Hepatocyte (in vitro differentiated cells): ENCODE data around the gene DGKZ. TPM values are rescaled to one million over a fixed set of nuclear protein-coding genes. Genes with fewer than 3 reads are reported as not detected.

Experiments
- DNase-seq: peaks from one replicate; pipeline ENCODE4 v3.0.0-alpha.2; 2016; ENCODE audit warnings: low spot score
- H2AFZ ChIP-seq: fragments of 200-600 bp; sonication (generic); 2 replicates; pipeline ENCODE4 v1.6.0; 2016; ENCODE audit warnings: antibody characterized with exemption, mild to moderate bottlenecking
- H3K27ac ChIP-seq: fragments of 200-600 bp; sonication (generic); 2 replicates; pipeline ENCODE4 v1.5.1; 2016; ENCODE audit warnings: mild to moderate bottlenecking
- H3K27me3 ChIP-seq: fragments of 200-600 bp; sonication (generic); 2 replicates; pipeline ENCODE4 v1.6.1; 2016
- H3K36me3 ChIP-seq: fragments of 200-600 bp; sonication (generic); replicated peaks from 2 replicates; pipeline ENCODE4 v1.5.1; 2016; ENCODE audit warnings: low read depth; ENCODE audit not compliant: insufficient read depth
- H3K4me1 ChIP-seq: fragments of 200-600 bp; sonication (generic); 2 replicates; pipeline ENCODE4 v1.5.1; 2016; ENCODE audit warnings: mild to moderate bottlenecking, moderate library complexity; ENCODE audit not compliant: insufficient read depth
- H3K4me2 ChIP-seq: fragments of 200-600 bp; sonication (generic); 2 replicates; pipeline ENCODE4 v1.6.0; 2016
- H3K4me3 ChIP-seq: fragments of 200-600 bp; sonication (generic); 2 replicates; pipeline ENCODE4 v1.5.1; 2016; ENCODE audit warnings: mild to moderate bottlenecking
- H3K79me2 ChIP-seq: fragments of 200-600 bp; sonication (generic); 2 replicates; pipeline ENCODE4 v1.6.0; 2017; ENCODE audit warnings: mild to moderate bottlenecking
- H3K9me2 ChIP-seq: fragments of 200-600 bp; sonication (generic); replicated peaks from 2 replicates; pipeline ENCODE4 v1.6.0; 2017; ENCODE audit warnings: mild to moderate bottlenecking; ENCODE audit not compliant: insufficient read depth
- H3K9me3 ChIP-seq: fragments of 200-600 bp; sonication (generic); 2 replicates; pipeline ENCODE4 v1.5.1; 2016; ENCODE audit warnings: low read depth, mild to moderate bottlenecking
- H4K20me1 ChIP-seq: fragments of 200-600 bp; sonication (generic); 2 replicates; pipeline ENCODE4 v1.6.0; 2016; ENCODE audit warnings: mild to moderate bottlenecking; ENCODE audit not compliant: insufficient read depth, poor library complexity, severe bottlenecking
- EZH2 ChIP-seq: fragments of 200-600 bp; sonication (generic); IDR thresholded peaks from 2 replicates; pipeline ENCODE4 v1.6.1; 2016; ENCODE audit warnings: antibody characterized with exemption, mild to moderate bottlenecking, borderline replicate concordance
- EZH2phosphoT487 ChIP-seq: fragments of 200-600 bp; sonication (generic); IDR thresholded peaks from one replicate; pipeline ENCODE4 v1.6.1; 2018; ENCODE audit warnings: antibody characterized with exemption, mild to moderate bottlenecking, low read depth, moderate library complexity; ENCODE audit not compliant: unreplicated experiment, severe bottlenecking
- WGBS: methylation state at CpG from one replicate; pipeline ENCODE4 v1.1.6; 2016; ENCODE audit warnings: low lambda C conversion rate; ENCODE audit errors: missing lambda C conversion rate; 5-methylcytosine and 5-hydroxymethylcytosine counted together
- polyA plus RNA-seq: library from polyadenylated mRNA; unstranded; fragments of >200 nt; fragmentation: Nextera tagmentation; extraction: Ambion mirVana; gene quantifications from 2 replicates; pipeline ENCODE4 v1.2.1, GENCODE V29; 2016
- total RNA-seq: library from RNA; depleted of rRNA; stranded (reverse); fragments of >200 nt; gene quantifications from 2 replicates; pipeline ENCODE4 v1.2.3, GENCODE V29; 2014
- TF ChIP-seq, protein P1 (sequence below): fragments of 200-600 bp; sonication (generic); IDR thresholded peaks from 2 replicates; pipeline ENCODE4 v1.5.1; 2016; ENCODE audit warnings: antibody characterized with exemption, mild to moderate bottlenecking; ENCODE audit not compliant: poor library complexity

The DGKZ gene
- total and polyA plus RNA-seq, 2 experiments from 2014 or later: 26.6 to 42.9 TPM

DNA sequence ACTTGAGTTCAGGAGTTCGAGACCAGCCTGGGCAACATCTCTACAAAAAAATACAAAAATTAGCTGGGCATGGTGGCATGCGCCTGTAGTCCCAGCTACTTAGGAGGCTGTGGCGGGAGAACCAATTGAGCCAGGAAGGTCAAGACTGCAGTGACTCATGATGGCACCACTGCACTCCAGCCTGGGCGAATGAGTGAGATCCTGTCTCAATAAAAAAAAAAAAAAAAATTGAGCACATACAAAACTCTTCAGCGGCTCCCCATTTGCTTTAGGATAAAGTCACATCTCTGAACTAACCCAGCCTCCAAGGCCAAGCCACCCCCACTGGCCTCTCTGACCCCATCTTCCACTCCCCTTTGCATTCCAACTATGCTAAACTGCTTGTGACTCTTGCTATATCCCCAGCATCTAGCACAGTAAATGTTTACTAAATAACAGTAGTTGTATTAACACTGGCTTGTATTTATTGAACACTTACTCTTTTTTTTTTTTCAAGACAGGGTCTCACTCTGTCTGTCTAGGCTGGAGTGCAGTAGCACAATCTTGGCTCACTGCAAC, 40.9 kb upstream of the DGKZ start:
- Histone ChIP-seq H2AFZ (no peak overlapping the region), H3K9me3 (no peaks in the 10 kb centered on the region), H3K4me2 (no peak overlapping the region), H3K27me3 (no peaks in the 10 kb centered on the region), H3K9me2 (no peaks in the 10 kb centered on the region), H3K27ac (no peak overlapping the region), H3K79me2 (peaks cover 22% of the 10 kb centered on the region), H3K36me3 (no peaks in the 10 kb centered on the region), H3K4me1 (no peaks in the 10 kb centered on the region), H4K20me1 (peaks cover 6% of the 10 kb centered on the region), H3K4me3 (no peak overlapping the region)
- WGBS: 94% methylated on average over 5 of the region's 5 CpGs
- DNase-seq: no peak
- no peak for TF ChIP-seq EZH2
- TF ChIP-seq, protein P1, sequence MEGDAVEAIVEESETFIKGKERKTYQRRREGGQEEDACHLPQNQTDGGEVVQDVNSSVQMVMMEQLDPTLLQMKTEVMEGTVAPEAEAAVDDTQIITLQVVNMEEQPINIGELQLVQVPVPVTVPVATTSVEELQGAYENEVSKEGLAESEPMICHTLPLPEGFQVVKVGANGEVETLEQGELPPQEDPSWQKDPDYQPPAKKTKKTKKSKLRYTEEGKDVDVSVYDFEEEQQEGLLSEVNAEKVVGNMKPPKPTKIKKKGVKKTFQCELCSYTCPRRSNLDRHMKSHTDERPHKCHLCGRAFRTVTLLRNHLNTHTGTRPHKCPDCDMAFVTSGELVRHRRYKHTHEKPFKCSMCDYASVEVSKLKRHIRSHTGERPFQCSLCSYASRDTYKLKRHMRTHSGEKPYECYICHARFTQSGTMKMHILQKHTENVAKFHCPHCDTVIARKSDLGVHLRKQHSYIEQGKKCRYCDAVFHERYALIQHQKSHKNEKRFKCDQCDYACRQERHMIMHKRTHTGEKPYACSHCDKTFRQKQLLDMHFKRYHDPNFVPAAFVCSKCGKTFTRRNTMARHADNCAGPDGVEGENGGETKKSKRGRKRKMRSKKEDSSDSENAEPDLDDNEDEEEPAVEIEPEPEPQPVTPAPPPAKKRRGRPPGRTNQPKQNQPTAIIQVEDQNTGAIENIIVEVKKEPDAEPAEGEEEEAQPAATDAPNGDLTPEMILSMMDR: no peak
- TF ChIP-seq EZH2phosphoT487: no peak

DNA sequence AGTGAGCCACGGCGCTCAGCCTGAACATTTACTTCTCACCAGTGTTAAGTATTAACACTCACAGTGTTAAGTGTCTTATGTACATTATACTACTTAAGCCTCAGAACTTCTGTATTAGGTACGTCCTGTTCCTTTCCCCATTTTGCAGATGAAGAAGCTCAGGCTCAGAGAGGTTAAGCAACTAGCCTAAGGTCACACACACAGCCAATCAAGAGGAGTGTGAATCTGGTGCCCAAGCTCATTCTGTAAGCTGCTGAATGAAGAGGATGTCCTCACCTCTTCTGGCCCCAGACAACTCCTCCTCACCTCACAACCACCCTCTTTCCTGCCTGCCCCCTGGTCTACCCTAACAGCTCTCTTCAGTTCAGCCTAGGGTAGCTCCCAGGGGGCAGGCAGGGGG, 39.9 kb upstream of the DGKZ start:
- H4K20me1 ChIP-seq: peaks cover 5% of the 10 kb centered on the region
- 88% methylated on average over 3 of the region's 3 CpGs for WGBS
- H3K4me1 ChIP-seq: no peaks in the 10 kb centered on the region
- no peaks in the 10 kb centered on the region for H3K27me3 ChIP-seq
- H3K4me2 ChIP-seq: no peak overlapping the region
- no peaks in the 10 kb centered on the region for H3K9me3 ChIP-seq
- DNase-seq: no peak
- H2AFZ ChIP-seq: no peak overlapping the region
- H3K79me2 ChIP-seq: peaks cover 20% of the 10 kb centered on the region
- no peaks in the 10 kb centered on the region for H3K9me2 ChIP-seq
- H3K36me3 ChIP-seq: no peaks in the 10 kb centered on the region
- H3K27ac ChIP-seq: no peak overlapping the region
- TF ChIP-seq EZH2 (no peak), EZH2phosphoT487 (no peak)
- TF ChIP-seq, protein P1: no peak
- no peak overlapping the region for H3K4me3 ChIP-seq

DNA sequence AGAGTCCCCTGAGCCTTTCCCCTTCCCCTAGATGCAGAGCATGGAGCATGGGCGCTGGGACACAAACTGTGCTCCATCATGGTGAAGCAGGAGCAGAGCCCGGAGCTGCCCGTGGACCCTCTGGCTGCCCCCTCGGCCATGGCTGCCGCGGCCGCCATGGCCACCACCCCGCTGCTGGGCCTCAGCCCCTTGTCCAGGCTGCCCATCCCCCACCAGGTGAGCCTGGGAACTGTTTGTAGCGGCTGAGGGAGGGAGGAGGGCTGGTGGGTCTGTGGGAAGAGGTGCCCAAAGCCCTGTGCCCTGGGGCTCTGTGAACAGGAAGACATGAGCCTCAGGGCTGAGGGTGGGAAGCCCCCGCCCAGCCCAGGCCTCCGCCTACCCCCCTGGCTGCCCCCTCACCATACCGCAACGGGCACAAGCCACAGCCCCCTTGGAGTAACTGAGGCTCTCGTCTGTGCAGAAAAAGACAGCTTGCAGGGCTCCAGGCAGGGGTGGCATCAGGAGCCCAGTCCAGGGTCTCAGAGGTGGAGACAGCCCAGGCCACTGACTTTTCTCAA, 39.4 kb upstream of the DGKZ start:
- no peak overlapping the region for H2AFZ ChIP-seq
- TF ChIP-seq, protein P1: no peak
- TF ChIP-seq EZH2phosphoT487 (no peak), EZH2 (no peak)
- H3K27me3 ChIP-seq: no peaks in the 10 kb centered on the region
- H3K9me2 ChIP-seq: no peaks in the 10 kb centered on the region
- H3K4me3 ChIP-seq: no peak overlapping the region
- no peak overlapping the region for H3K4me2 ChIP-seq
- WGBS: 83% methylated on average over 13 of the region's 14 CpGs
- no peaks in the 10 kb centered on the region for H3K36me3 ChIP-seq
- no peak overlapping the region for H3K27ac ChIP-seq
- H3K79me2 ChIP-seq: peaks cover 16% of the 10 kb centered on the region
- H3K9me3 ChIP-seq: no peaks in the 10 kb centered on the region
- no peaks in the 10 kb centered on the region for H3K4me1 ChIP-seq
- no peak for DNase-seq
- peaks cover 3% of the 10 kb centered on the region for H4K20me1 ChIP-seq
